Lung (tissue), 16 donors: ENCODE data around the gene HDAC2. TPM values are rescaled to one million over a fixed set of nuclear protein-coding genes. Genes with fewer than 3 reads are reported as not detected.
"Not testable (repeated sequence)": the region's sequence is repeated elsewhere in the genome, so short reads cannot be mapped to it uniquely, and the experiment has no call there.

Experiments
- ATAC-seq: fragments of 200-7000 bp; cut with Tn5 transposase; one replicate; pipeline ENCODE4 v1.9.1; 2020; ENCODE audit warnings: moderate number of reproducible peaks; ENCODE audit not compliant: insufficient read depth, low FRiP score
- DNase-seq, 3 donors: peaks; one replicate each; pipeline ENCODE4 v3.0.0-alpha.2; 2013 to 2017
- H3K27ac ChIP-seq, 2 donors: one replicate each; pipeline ENCODE4 v1.5.1; 2013; ENCODE audit warnings: mild to moderate bottlenecking in 2 of 2, moderate library complexity in 2 of 2, control low read depth in 1 of 2, inconsistent platforms in 1 of 2, low read depth in 1 of 2, low read length in 1 of 2
- H3K27me3 ChIP-seq, 3 donors: one replicate each; pipeline ENCODE4 v1.5.1; 2013; ENCODE audit warnings: low read length in 2 of 3; ENCODE audit not compliant: control insufficient read depth in 3 of 3, insufficient read depth in 3 of 3
- H3K36me3 ChIP-seq, 4 donors: one replicate each; pipeline ENCODE4 v1.5.1; 2013; ENCODE audit warnings: low read length in 4 of 4, mild to moderate bottlenecking in 1 of 4, moderate library complexity in 1 of 4; ENCODE audit not compliant: control insufficient read depth in 4 of 4, insufficient read depth in 4 of 4
- H3K4me1 ChIP-seq, 5 donors: one replicate each; pipeline ENCODE4 v1.5.1; 2013; ENCODE audit warnings: low read length in 5 of 5, mild to moderate bottlenecking in 2 of 5, moderate library complexity in 1 of 5; ENCODE audit not compliant: control insufficient read depth in 5 of 5, insufficient read depth in 5 of 5
- H3K4me3 ChIP-seq: one replicate; pipeline ENCODE4 v1.5.1; 2013; ENCODE audit warnings: mild to moderate bottlenecking, control low read depth, moderate library complexity
- H3K9ac ChIP-seq, 2 donors: one replicate each; pipeline ENCODE4 v1.5.1; 2013; ENCODE audit warnings: low read length in 2 of 2, control low read depth in 1 of 2; ENCODE audit not compliant: insufficient read depth in 1 of 2
- H3K9me3 ChIP-seq, 4 donors: one replicate each; pipeline ENCODE4 v1.5.1; 2013; ENCODE audit warnings: low read length in 3 of 4, mild to moderate bottlenecking in 1 of 4, moderate library complexity in 1 of 4; ENCODE audit not compliant: control insufficient read depth in 4 of 4, insufficient read depth in 3 of 4
- CTCF ChIP-seq: IDR thresholded peaks from 2 replicates; pipeline ENCODE4 v1.5.1; 2012; ENCODE audit warnings: mild to moderate bottlenecking; ENCODE audit errors: control extremely low read depth, extremely low read depth
- WGBS, 2 donors: extraction: QIAGEN DNeasy Blood & Tissue Kit; methylation state at CpG; one replicate each; pipeline ENCODE4 v1.1.7; 2013; 5-methylcytosine and 5-hydroxymethylcytosine counted together
- long read RNA-seq, 5 donors: transcript quantifications; one replicate each; lab custom pipeline, GENCODE V29; 2026
- polyA plus RNA-seq, 2 donors: library from polyadenylated mRNA; stranded (reverse); fragments of 200-250 nt; gene quantifications; one replicate each; pipeline ENCODE4 v1.2.1, GENCODE V29; 2013
- total RNA-seq, 2 donors: library from RNA; depleted of rRNA in 1 of 2; stranded (reverse); fragments of >200 nt in 1 of 2; gene quantifications; one replicate each; pipeline ENCODE4 v1.2.1, GENCODE V29; 2014 to 2021
- donor health status: control.
- donor health status: control.
- donor health status: Bipolar disorder and iron deficiency.
- donor health status: healthy.
- donor health status: DM: yes; HTN: yes; CAD: no.

Gene HDAC2
- 100 to 1,000 TPM in 1 of 2 donors, 10 to 100 TPM in 1; 48.2 to 113 TPM for total RNA-seq
- polyA plus RNA-seq: 10 to 100 TPM; 53.2 to 69.6 TPM
- long read RNA-seq, donor 1, full-length matches to known transcripts: 36 of 114 reads
- long read RNA-seq, donor 1, partial matches to known transcripts: 78 of 114 reads
- long read RNA-seq, donor 1, other reads (novel, unspliced or antisense): 0 of 114 reads
- long read RNA-seq, donor 2, full-length matches to known transcripts: 16 of 40 reads
- long read RNA-seq, donor 2, partial matches to known transcripts: 24 of 40 reads
- long read RNA-seq, donor 2, other reads (novel, unspliced or antisense): 0 of 40 reads
- long read RNA-seq, donor 3, full-length matches to known transcripts: 16 of 66 reads
- long read RNA-seq, donor 3, partial matches to known transcripts: 50 of 66 reads
- long read RNA-seq, donor 3, other reads (novel, unspliced or antisense): 0 of 66 reads
- long read RNA-seq, donor 4, full-length matches to known transcripts: 17 of 78 reads
- long read RNA-seq, donor 4, partial matches to known transcripts: 61 of 78 reads
- long read RNA-seq, donor 4, other reads (novel, unspliced or antisense): 0 of 78 reads
- long read RNA-seq, donor 5, full-length matches to known transcripts: 49 of 186 reads
- long read RNA-seq, donor 5, partial matches to known transcripts: 137 of 186 reads
- long read RNA-seq, donor 5, other reads (novel, unspliced or antisense): 0 of 186 reads

- H3K4me1 ChIP-seq: peaks cover 0 to 21% (median 7%) of the 10 kb centered on the region in 5 donors
- H3K9me3 ChIP-seq: no peaks in the 10 kb centered on the region
- DNase-seq (peak; percentile 91 to 94 (median 92)), ATAC-seq (peak; percentile 97)
- peak within 1 kb of the TSS; percentile 86 for H3K4me3 ChIP-seq
- H3K9ac ChIP-seq: peak within 1 kb of the TSS; percentile 92 to 98
- peaks cover 0 to 4% (median 0%) of the 10 kb centered on the region in 4 donors for H3K36me3 ChIP-seq
- H3K27me3 ChIP-seq: no peaks in the 10 kb centered on the region
- TF ChIP-seq CTCF: no peak
- WGBS, 2 donors: 0 to 1% methylated on average over 58 to 82 of the region's 82 CpGs
- peak within 1 kb of the TSS; percentile 94 to 97 for H3K27ac ChIP-seq
Measured at GRCh38 chr6:113970805-113971676, at the start of gene HDAC2. TSS of gene HDAC2 (minus strand) at chr6:113971148. CDS start at chr6:113970908, 240 bp downstream.

- Histone ChIP-seq H3K27ac (no peak overlapping the region), H3K9ac (no peak overlapping the region), H3K27me3 (no peaks in the 10 kb centered on the region), H3K4me1 (no peaks in the 10 kb centered on the region), H3K9me3 (peaks cover 0 to 3% (median 0%) of the 10 kb centered on the region in 4 donors), H3K36me3 (no peaks in the 10 kb centered on the region), H3K4me3 (no peak overlapping the region)
- DNase-seq: no peak
- ATAC-seq: no peak
- TF ChIP-seq CTCF: no peak
- 94 to 96% methylated on average over 15 of the region's 15 CpGs for WGBS, 2 donors
Measured at GRCh38 chr6:114020196-114020595, 49.2 kb upstream of the HDAC2 start.

GRCh38 chr6:114017146-114017545, 46.2 kb upstream of the HDAC2 start:
- not testable (repeated sequence) for H3K4me1 ChIP-seq, H3K9me3 ChIP-seq, H3K9ac ChIP-seq, DNase-seq, H3K4me3 ChIP-seq, H3K27me3 ChIP-seq, ATAC-seq, H3K36me3 ChIP-seq, H3K27ac ChIP-seq
- 94 to 97% methylated on average over 6 of the region's 6 CpGs for WGBS, 2 donors

GRCh38 chr6:114014106-114014505, 43.2 kb upstream of the HDAC2 start:
- not testable (repeated sequence) for H3K9me3 ChIP-seq
- WGBS, 2 donors: 63 to 83% methylated on average over 2 of the region's 2 CpGs

GRCh38 chr6:114011486-114011885, 40.5 kb upstream of the HDAC2 start:
- not testable (repeated sequence) for ATAC-seq, H3K9me3 ChIP-seq, H3K4me1 ChIP-seq, H3K9ac ChIP-seq, H3K27me3 ChIP-seq, H3K36me3 ChIP-seq, H3K27ac ChIP-seq, H3K4me3 ChIP-seq
- 72% methylated on average over 7 of the region's 7 CpGs for WGBS, 2 donors
- peak in 2 of 3 donors; percentile 16 to 17 for DNase-seq

More at GRCh38 chr6:114014106-114014505, 43.2 kb upstream of the HDAC2 start:
- not testable (repeated sequence) for H3K36me3 ChIP-seq, H3K9ac ChIP-seq, H3K4me1 ChIP-seq, H3K4me3 ChIP-seq, DNase-seq, H3K27ac ChIP-seq, ATAC-seq, H3K27me3 ChIP-seq
